ENCODE results near the gene ZBTB5. TPM values are rescaled to one million over a fixed set of nuclear protein-coding genes. Genes with fewer than 3 reads are reported as not detected.
"Not testable (repeated sequence)": the region's sequence is repeated elsewhere in the genome, so short reads cannot be mapped to it uniquely, and the experiment has no call there.

ZBTB5 gene
- polyA plus RNA-seq, 3 donors = 32.5 to 33.7 (median 33.0) TPM

- DNase-seq (ENCODE audit: extremely low read depth in 1 of 11, low read depth in 9 of 11, low spot score in 4 of 11) = peak in 5 of 11 donors; percentile 11 to 45 (median 30)
Measured at GRCh38 chr9:37433867-37434371, 31.3 kb downstream of the ZBTB5 start.

- no peak for DNase-seq (ENCODE audit: extremely low read depth in 1 of 11, low read depth in 9 of 11, low spot score in 4 of 11)
Measured at GRCh38 chr9:37432020-37432419, 33.2 kb downstream of the ZBTB5 start.

GRCh38 chr9:37430841-37431597 lies 34.2 kb downstream of the ZBTB5 start:
- no peak for DNase-seq (ENCODE audit: extremely low read depth in 1 of 11, low read depth in 9 of 11, low spot score in 4 of 11)

- no peak for DNase-seq (ENCODE audit: extremely low read depth in 1 of 11, low read depth in 9 of 11, low spot score in 4 of 11)
Measured at GRCh38 chr9:37429441-37430285, 35.6 kb downstream of the ZBTB5 start.

- DNase-seq (ENCODE audit: extremely low read depth in 1 of 11, low read depth in 9 of 11, low spot score in 4 of 11) = no peak
Measured at GRCh38 chr9:37428345-37428744, 36.9 kb downstream of the ZBTB5 start.

- no peak for DNase-seq (ENCODE audit: extremely low read depth in 1 of 11, low read depth in 9 of 11, low spot score in 4 of 11)
Measured at GRCh38 chr9:37426846-37427245, 38.4 kb downstream of the ZBTB5 start.

- not testable (repeated sequence) for DNase-seq (ENCODE audit: extremely low read depth in 1 of 11, low read depth in 9 of 11, low spot score in 4 of 11)
Measured at GRCh38 chr9:37426431-37426830, 38.8 kb downstream of the ZBTB5 start.

- no peak for DNase-seq (ENCODE audit: extremely low read depth in 1 of 11, low read depth in 9 of 11, low spot score in 4 of 11)
Measured at GRCh38 chr9:37425298-37425752, 39.9 kb downstream of the ZBTB5 start.

GRCh38 chr9:37424686-37425297 lies 40.5 kb downstream of the ZBTB5 start:
- DNase-seq (ENCODE audit: extremely low read depth in 1 of 11, low read depth in 9 of 11, low spot score in 4 of 11) = no peak

- DNase-seq (ENCODE audit: extremely low read depth in 1 of 11, low read depth in 9 of 11, low spot score in 4 of 11) = no peak
Measured at GRCh38 chr9:37424204-37424685, 41.0 kb downstream of the ZBTB5 start.

- no peak for DNase-seq (ENCODE audit: extremely low read depth in 1 of 11, low read depth in 9 of 11, low spot score in 4 of 11)
Measured at GRCh38 chr9:37423508-37423907, 41.7 kb downstream of the ZBTB5 start.

GRCh38 chr9:37422289-37423104 lies 42.8 kb downstream of the ZBTB5 start, which contains the start of gene GRHPR:
Gene GRHPR (plus strand): TSS chr9:37422696. CDS start chr9:37422751, 55 bp downstream.
- peak in 10 of 11 donors; percentile 59 to 72 (median 68) for DNase-seq (ENCODE audit: extremely low read depth in 1 of 11, low read depth in 9 of 11, low spot score in 4 of 11)

- no peak for DNase-seq (ENCODE audit: extremely low read depth in 1 of 11, low read depth in 9 of 11, low spot score in 4 of 11)
Measured at GRCh38 chr9:37421914-37422288, 43.3 kb downstream of the ZBTB5 start.

- no peak for DNase-seq (ENCODE audit: extremely low read depth in 1 of 11, low read depth in 9 of 11, low spot score in 4 of 11)
Measured at GRCh38 chr9:37420271-37421215, 44.7 kb downstream of the ZBTB5 start.

GRCh38 chr9:37419204-37419603 lies 46.0 kb downstream of the ZBTB5 start:
- DNase-seq (ENCODE audit: extremely low read depth in 1 of 11, low read depth in 9 of 11, low spot score in 4 of 11) = no peak

GRCh38 chr9:37417857-37418618 lies 47.2 kb downstream of the ZBTB5 start:
- DNase-seq (ENCODE audit: extremely low read depth in 1 of 11, low read depth in 9 of 11, low spot score in 4 of 11) = no peak
